Jurkat, Clone E6-1 (cell line): ENCODE measurements around the gene SRPK2.
A peak's percentile ranks its signal among the peaks of the same experiment; 100 is the strongest.

Experiments used
- DNase-seq: peaks from one replicate; pipeline ENCODE4 v3.0.0-alpha.2; 2011; ENCODE audit warnings: low read depth, low spot score
- H3K4me3 ChIP-seq: 2 replicates; pipeline ENCODE4 v1.5.1; 2011; ENCODE audit warnings: mild to moderate bottlenecking, low read length, control low read depth, moderate library complexity

Gene SRPK2

GRCh38 chr7:105180002-105180401, 208.7 kb downstream of the SRPK2 start:
- DNase-seq, result no peak
- no peak overlapping the region for H3K4me3 ChIP-seq

GRCh38 chr7:105178928-105179541, 209.7 kb downstream of the SRPK2 start:
- no peak overlapping the region for H3K4me3 ChIP-seq
- no peak for DNase-seq

- no peak for DNase-seq
- no peak overlapping the region for H3K4me3 ChIP-seq
Observed at GRCh38 chr7:105178177-105178576, 210.5 kb downstream of the SRPK2 start.

- no peak for DNase-seq
- H3K4me3 ChIP-seq, result no peak overlapping the region
Observed at GRCh38 chr7:105177026-105177425, 211.7 kb downstream of the SRPK2 start.

- H3K4me3 ChIP-seq, result no peak overlapping the region
- no peak for DNase-seq
Observed at GRCh38 chr7:105173586-105173985, 215.1 kb downstream of the SRPK2 start.

- H3K4me3 ChIP-seq, result no peak overlapping the region
- no peak for DNase-seq
Observed at GRCh38 chr7:105164751-105165150, 224.0 kb downstream of the SRPK2 start.

- DNase-seq, result no peak
- no peak overlapping the region for H3K4me3 ChIP-seq
Observed at GRCh38 chr7:105163718-105164117, 225.0 kb downstream of the SRPK2 start.

- H3K4me3 ChIP-seq, result no peak overlapping the region
- no peak for DNase-seq
Observed at GRCh38 chr7:105161366-105161765, 227.4 kb downstream of the SRPK2 start.

GRCh38 chr7:105157278-105157677, 231.4 kb downstream of the SRPK2 start:
- no peak for DNase-seq
- H3K4me3 ChIP-seq, result no peak overlapping the region

GRCh38 chr7:105156731-105157130, 232.0 kb downstream of the SRPK2 start:
- H3K4me3 ChIP-seq, result no peak overlapping the region
- no peak for DNase-seq

- no peak overlapping the region for H3K4me3 ChIP-seq
- no peak for DNase-seq
Observed at GRCh38 chr7:105154084-105154483, 234.6 kb downstream of the SRPK2 start.

- H3K4me3 ChIP-seq, result no peak overlapping the region
- DNase-seq, result no peak
Observed at GRCh38 chr7:105153531-105153930, 235.2 kb downstream of the SRPK2 start.

GRCh38 chr7:105151152-105151551, 237.6 kb downstream of the SRPK2 start:
- no peak for DNase-seq
- H3K4me3 ChIP-seq, result no peak overlapping the region

GRCh38 chr7:105149827-105150226, 238.9 kb downstream of the SRPK2 start:
- DNase-seq, result no peak
- H3K4me3 ChIP-seq, result no peak overlapping the region

GRCh38 chr7:105141068-105141467, 247.7 kb downstream of the SRPK2 start:
- DNase-seq, result peak; percentile 42

GRCh38 chr7:105139381-105139780, 249.3 kb downstream of the SRPK2 start:
- DNase-seq, result no peak
- no peak overlapping the region for H3K4me3 ChIP-seq

More at GRCh38 chr7:105141068-105141467, 247.7 kb downstream of the SRPK2 start:
- no peak overlapping the region for H3K4me3 ChIP-seq

GRCh38 chr7:105137898-105138297, 250.8 kb downstream of the SRPK2 start:
- H3K4me3 ChIP-seq, result no peak overlapping the region
- no peak for DNase-seq

GRCh38 chr7:105136221-105136620, 252.5 kb downstream of the SRPK2 start:
- DNase-seq, result no peak
- no peak overlapping the region for H3K4me3 ChIP-seq

- no peak for DNase-seq
- no peak overlapping the region for H3K4me3 ChIP-seq
Observed at GRCh38 chr7:105133986-105134655, 254.6 kb downstream of the SRPK2 start.

GRCh38 chr7:105133358-105133757, 255.4 kb downstream of the SRPK2 start:
- no peak for DNase-seq
- H3K4me3 ChIP-seq, result no peak overlapping the region

- H3K4me3 ChIP-seq, result no peak overlapping the region
- no peak for DNase-seq
Observed at GRCh38 chr7:105132835-105133234, 255.9 kb downstream of the SRPK2 start.
